ENCODE results near the gene OCA2. TPM values are rescaled to one million over a fixed set of nuclear protein-coding genes. Genes with fewer than 3 reads are reported as not detected.
"Not testable (repeated sequence)": the region's sequence is repeated elsewhere in the genome, so short reads cannot be mapped to it uniquely, and the experiment has no call there.

Gene OCA2
- total RNA-seq, 6 donors from 2014 or later: 0.83 to 6.0 (median 2.0) TPM

GRCh38 chr15:27725731-27726130 is 373.4 kb downstream of the OCA2 start:
- H3K36me3 ChIP-seq: no peaks in the 10 kb centered on the region
- no peak overlapping the region for H3K4me3 ChIP-seq
- no peaks in the 10 kb centered on the region for H3K9me3 ChIP-seq
- no peaks in the 10 kb centered on the region for H3K4me1 ChIP-seq
- no peak overlapping the region for H3K27ac ChIP-seq
- WGBS, 2 donors: 72 to 87% methylated on average over 3 of the region's 3 CpGs
- no peak for ATAC-seq (ENCODE audit: low FRiP score in 2 of 2)
- no peak for TF ChIP-seq POLR2AphosphoS5 (IDR thresholded peaks at IDR 0.05)
- no peak for TF ChIP-seq EP300 (IDR thresholded peaks at IDR 0.05)
- TF ChIP-seq, protein P1, sequence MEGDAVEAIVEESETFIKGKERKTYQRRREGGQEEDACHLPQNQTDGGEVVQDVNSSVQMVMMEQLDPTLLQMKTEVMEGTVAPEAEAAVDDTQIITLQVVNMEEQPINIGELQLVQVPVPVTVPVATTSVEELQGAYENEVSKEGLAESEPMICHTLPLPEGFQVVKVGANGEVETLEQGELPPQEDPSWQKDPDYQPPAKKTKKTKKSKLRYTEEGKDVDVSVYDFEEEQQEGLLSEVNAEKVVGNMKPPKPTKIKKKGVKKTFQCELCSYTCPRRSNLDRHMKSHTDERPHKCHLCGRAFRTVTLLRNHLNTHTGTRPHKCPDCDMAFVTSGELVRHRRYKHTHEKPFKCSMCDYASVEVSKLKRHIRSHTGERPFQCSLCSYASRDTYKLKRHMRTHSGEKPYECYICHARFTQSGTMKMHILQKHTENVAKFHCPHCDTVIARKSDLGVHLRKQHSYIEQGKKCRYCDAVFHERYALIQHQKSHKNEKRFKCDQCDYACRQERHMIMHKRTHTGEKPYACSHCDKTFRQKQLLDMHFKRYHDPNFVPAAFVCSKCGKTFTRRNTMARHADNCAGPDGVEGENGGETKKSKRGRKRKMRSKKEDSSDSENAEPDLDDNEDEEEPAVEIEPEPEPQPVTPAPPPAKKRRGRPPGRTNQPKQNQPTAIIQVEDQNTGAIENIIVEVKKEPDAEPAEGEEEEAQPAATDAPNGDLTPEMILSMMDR (IDR thresholded peaks at IDR 0.05): no peak
- no peak for TF ChIP-seq POLR2A (IDR thresholded peaks at IDR 0.05)
- H3K27me3 ChIP-seq: no peaks in the 10 kb centered on the region
- no peak for DNase-seq

DNA sequence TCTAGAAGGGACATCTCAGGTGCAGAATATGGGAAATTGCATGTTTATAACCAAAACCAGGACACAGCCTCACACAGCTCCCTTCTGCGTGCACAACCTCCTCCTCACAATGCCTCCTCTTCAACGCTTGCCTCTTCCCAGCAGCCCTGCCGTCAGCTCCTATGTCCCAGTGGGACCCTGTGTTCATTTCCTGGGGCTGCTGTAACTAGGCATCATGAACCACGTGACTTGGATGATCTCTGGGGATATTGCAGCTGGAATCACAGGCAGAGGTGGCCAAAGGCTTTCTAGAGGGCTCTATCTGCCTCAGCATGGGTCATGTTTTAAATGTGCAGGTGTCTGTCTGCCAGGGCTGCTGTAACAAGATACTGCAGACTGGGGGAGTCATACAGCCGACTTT is 375.3 kb downstream of the OCA2 start:
- TF ChIP-seq, protein P1 (IDR thresholded peaks at IDR 0.05): no peak
- TF ChIP-seq POLR2AphosphoS5 (IDR thresholded peaks at IDR 0.05): no peak
- TF ChIP-seq EP300 (IDR thresholded peaks at IDR 0.05): no peak
- TF ChIP-seq POLR2A (IDR thresholded peaks at IDR 0.05): no peak
- Histone ChIP-seq H3K4me1 (no peaks in the 10 kb centered on the region), H3K4me3 (no peak overlapping the region), H3K36me3 (no peaks in the 10 kb centered on the region), H3K27me3 (no peaks in the 10 kb centered on the region), H3K9me3 (no peaks in the 10 kb centered on the region), H3K27ac (no peak overlapping the region)
- no peak for DNase-seq
- 70 to 84% methylated on average over 4 to 5 of the region's 5 CpGs for WGBS, 2 donors
- no peak for ATAC-seq (ENCODE audit: low FRiP score in 2 of 2)

- Histone ChIP-seq H3K4me1 (no peaks in the 10 kb centered on the region), H3K9me3 (peaks cover 0 to 8% (median 3%) of the 10 kb centered on the region in 4 donors), H3K4me3 (no peak overlapping the region), H3K27ac (no peak overlapping the region), H3K27me3 (no peaks in the 10 kb centered on the region), H3K36me3 (no peaks in the 10 kb centered on the region)
- DNase-seq (no peak), ATAC-seq (ENCODE audit: low FRiP score in 2 of 2) (no peak)
- TF ChIP-seq, protein P1 (IDR thresholded peaks at IDR 0.05): no peak
- no peak for TF ChIP-seq POLR2A (IDR thresholded peaks at IDR 0.05)
- TF ChIP-seq POLR2AphosphoS5 (IDR thresholded peaks at IDR 0.05): no peak
- TF ChIP-seq EP300 (IDR thresholded peaks at IDR 0.05): no peak
- 78 to 79% methylated on average over 9 of the region's 9 CpGs for WGBS, 2 donors
Observed at GRCh38 chr15:27722102-27722501, 377.0 kb downstream of the OCA2 start.

DNA sequence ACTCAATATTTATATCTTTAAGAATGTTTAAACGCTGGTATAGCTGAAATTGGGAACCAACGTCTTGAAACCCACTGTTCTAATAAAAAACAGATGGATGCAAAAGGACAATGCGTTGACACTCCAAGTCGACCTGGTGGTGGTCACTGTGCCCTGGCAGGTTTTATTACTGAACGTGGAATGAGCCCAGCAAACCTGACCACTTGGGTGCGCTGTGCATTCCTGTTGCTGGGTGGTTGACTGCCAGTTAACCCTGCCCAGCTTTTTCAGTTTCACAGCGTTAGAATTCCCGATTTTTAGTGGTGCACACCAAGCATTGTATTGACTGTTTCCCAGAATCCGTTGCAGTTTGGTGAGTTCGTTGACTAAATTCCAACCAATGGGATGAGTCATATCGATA is 384.4 kb downstream of the OCA2 start:
- 82 to 85% methylated on average over 11 of the region's 11 CpGs for whole genome bisulfite sequencing, 2 donors
- H3K27me3 ChIP-seq: no peaks in the 10 kb centered on the region
- ATAC-seq (ENCODE audit: low FRiP score in 2 of 2) (no peak), DNase-seq (no peak)
- peaks cover 0 to 13% (median 4%) of the 10 kb centered on the region in 4 donors for H3K9me3 ChIP-seq
- no peaks in the 10 kb centered on the region for H3K4me1 ChIP-seq
- no peak overlapping the region for H3K4me3 ChIP-seq
- TF ChIP-seq POLR2AphosphoS5 (IDR thresholded peaks at IDR 0.05) (no peak), EP300 (IDR thresholded peaks at IDR 0.05) (no peak), POLR2A (IDR thresholded peaks at IDR 0.05) (no peak)
- TF ChIP-seq, protein P1 (IDR thresholded peaks at IDR 0.05): no peak
- H3K36me3 ChIP-seq: no peaks in the 10 kb centered on the region
- no peak overlapping the region for H3K27ac ChIP-seq

- not testable (repeated sequence) for H3K4me3 ChIP-seq; H3K36me3 ChIP-seq; ATAC-seq (ENCODE audit: low FRiP score in 2 of 2); H3K27me3 ChIP-seq; DNase-seq; H3K27ac ChIP-seq; H3K4me1 ChIP-seq
- peaks cover 0 to 17% (median 7%) of the 10 kb centered on the region in 4 donors for H3K9me3 ChIP-seq
- 85 to 87% methylated on average over 9 of the region's 9 CpGs for WGBS, 2 donors
Observed at GRCh38 chr15:27713850-27714249, 385.3 kb downstream of the OCA2 start.
